Neural cell (in vitro differentiated cells): ENCODE measurements around the gene ZCRB1. TPM values are rescaled to one million over a fixed set of nuclear protein-coding genes. Genes with fewer than 3 reads are reported as not detected.

Source experiments
- H2AFZ ChIP-seq: fragments of 200-600, 300-800 bp; sonication (generic), shearing (Covaris generic); 2 replicates; pipeline ENCODE4 v1.6.0; 2014; ENCODE audit warnings: low read depth, mild to moderate bottlenecking, antibody characterized with exemption, low read length, moderate library complexity
- H3F3A ChIP-seq: fragments of 200-600 bp; shearing (Covaris generic); 2 replicates; pipeline ENCODE4 v1.6.1; 2016; ENCODE audit warnings: mild to moderate bottlenecking, moderate library complexity, mixed read lengths, antibody characterized with exemption, low read length; ENCODE audit not compliant: insufficient read depth, poor library complexity, severe bottlenecking
- H3K27ac ChIP-seq: fragments of 200-600, 300-800 bp; sonication (generic), shearing (Covaris generic); 2 replicates; pipeline ENCODE4 v1.5.1; 2014; ENCODE audit warnings: mild to moderate bottlenecking, low read length, moderate library complexity
- H3K27me3 ChIP-seq: fragments of 300-800, 200-600 bp; sonication (generic), shearing (Covaris generic); 2 replicates; pipeline ENCODE4 v1.6.0; 2014; ENCODE audit warnings: mild to moderate bottlenecking, low read depth, low read length, moderate library complexity; ENCODE audit not compliant: insufficient read depth
- H3K36me3 ChIP-seq: fragments of 300-800, 200-600 bp; sonication (generic), shearing (Covaris generic); 2 replicates; pipeline ENCODE4 v1.5.1; 2014; ENCODE audit warnings: mild to moderate bottlenecking, antibody characterized with exemption, low read length, moderate library complexity; ENCODE audit not compliant: insufficient read depth
- H3K4me2 ChIP-seq: fragments of 300-800, 200-600 bp; sonication (generic), shearing (Covaris generic); 2 replicates; pipeline ENCODE4 v1.6.0; 2014; ENCODE audit warnings: mild to moderate bottlenecking, low read length
- H3K4me3 ChIP-seq: fragments of 300-800, 200-600 bp; sonication (generic), shearing (Covaris generic); 2 replicates; pipeline ENCODE4 v1.5.1; 2014; ENCODE audit warnings: mild to moderate bottlenecking, low read length, moderate library complexity
- H3K79me2 ChIP-seq: fragments of 200-600 bp; shearing (Covaris generic); replicated peaks from 2 replicates; pipeline ENCODE4 v1.6.0; 2014; ENCODE audit warnings: mild to moderate bottlenecking, low read length, moderate library complexity; ENCODE audit not compliant: insufficient read depth
- H3K9ac ChIP-seq: fragments of 300-800, 200-600 bp; sonication (generic), shearing (Covaris generic); 2 replicates; pipeline ENCODE4 v1.6.1; 2016; ENCODE audit warnings: mild to moderate bottlenecking, low read length, mixed read lengths
- H3K9me2 ChIP-seq: fragments of 200-600 bp; shearing (Covaris generic); 2 replicates; pipeline ENCODE4 v1.6.1; 2016; ENCODE audit warnings: mild to moderate bottlenecking, low read length, mixed read lengths; ENCODE audit not compliant: insufficient read depth
- H3K9me3 ChIP-seq: fragments of 200-600, 300-800 bp; sonication (generic), shearing (Covaris generic); 2 replicates; pipeline ENCODE4 v1.6.1; 2016; ENCODE audit warnings: mild to moderate bottlenecking, mixed run types, low read length, moderate library complexity, mixed read lengths
- H4K20me1 ChIP-seq: fragments of 200-600 bp; shearing (Covaris generic); 2 replicates; pipeline ENCODE4 v1.6.1; 2016; ENCODE audit warnings: mild to moderate bottlenecking, mixed run types; ENCODE audit not compliant: insufficient read depth
- EP300 ChIP-seq: fragments of 450-650 bp; conservative IDR thresholded peaks from 2 replicates; pipeline ENCODE4 v1.6.1; 2014; ENCODE audit warnings: antibody characterized with exemption, mild to moderate bottlenecking, moderate library complexity; ENCODE audit not compliant: poor library complexity, severe bottlenecking
- EZH2 ChIP-seq: fragments of 200-600, 300-800 bp; shearing (Covaris generic), sonication (generic); IDR thresholded peaks from 2 replicates; pipeline ENCODE4 v1.6.1; 2014; ENCODE audit warnings: antibody characterized with exemption, low read length, borderline replicate concordance, mild to moderate bottlenecking; ENCODE audit not compliant: insufficient read depth, poor library complexity, severe bottlenecking
- MXI1 ChIP-seq: fragments of 450-650 bp; conservative IDR thresholded peaks from 2 replicates; pipeline ENCODE4 v1.6.1; 2014; ENCODE audit warnings: antibody characterized with exemption, mild to moderate bottlenecking; ENCODE audit not compliant: poor library complexity, severe bottlenecking
- POLR2AphosphoS5 ChIP-seq: IDR thresholded peaks from 2 replicates; pipeline ENCODE4 v1.6.1; 2012
- RAD21 ChIP-seq: fragments of 450-650 bp; conservative IDR thresholded peaks from 2 replicates; pipeline ENCODE4 v1.6.1; 2014; ENCODE audit warnings: antibody characterized with exemption, mild to moderate bottlenecking, moderate library complexity
- SMC3 ChIP-seq: fragments of 450-650 bp; conservative IDR thresholded peaks from 2 replicates; pipeline ENCODE4 v1.6.1; 2014; ENCODE audit warnings: antibody characterized with exemption, mild to moderate bottlenecking, moderate library complexity; ENCODE audit not compliant: poor library complexity
- TAF1 ChIP-seq: IDR thresholded peaks from 2 replicates; pipeline ENCODE4 v1.6.1; 2012; ENCODE audit warnings: low read depth
- polyA plus RNA-seq: library from polyadenylated mRNA; depleted of rRNA; stranded (reverse); fragments of >200 nt; gene quantifications from 2 replicates; pipeline ENCODE4 v1.2.3, GENCODE V29; 2014
- TF ChIP-seq, protein P1 (sequence below): IDR thresholded peaks from 2 replicates; pipeline ENCODE4 v1.6.1; 2012; ENCODE audit warnings: borderline replicate concordance
- TF ChIP-seq, protein P2 (sequence below): fragments of 450-650 bp; IDR thresholded peaks from 2 replicates; pipeline ENCODE4 v1.5.1; 2014; ENCODE audit warnings: antibody characterized with exemption, mild to moderate bottlenecking, moderate library complexity; ENCODE audit not compliant: poor library complexity, severe bottlenecking

The ZCRB1 gene
- polyA plus RNA-seq, 1 donor from 2014 or later = 83.9 TPM

DNA sequence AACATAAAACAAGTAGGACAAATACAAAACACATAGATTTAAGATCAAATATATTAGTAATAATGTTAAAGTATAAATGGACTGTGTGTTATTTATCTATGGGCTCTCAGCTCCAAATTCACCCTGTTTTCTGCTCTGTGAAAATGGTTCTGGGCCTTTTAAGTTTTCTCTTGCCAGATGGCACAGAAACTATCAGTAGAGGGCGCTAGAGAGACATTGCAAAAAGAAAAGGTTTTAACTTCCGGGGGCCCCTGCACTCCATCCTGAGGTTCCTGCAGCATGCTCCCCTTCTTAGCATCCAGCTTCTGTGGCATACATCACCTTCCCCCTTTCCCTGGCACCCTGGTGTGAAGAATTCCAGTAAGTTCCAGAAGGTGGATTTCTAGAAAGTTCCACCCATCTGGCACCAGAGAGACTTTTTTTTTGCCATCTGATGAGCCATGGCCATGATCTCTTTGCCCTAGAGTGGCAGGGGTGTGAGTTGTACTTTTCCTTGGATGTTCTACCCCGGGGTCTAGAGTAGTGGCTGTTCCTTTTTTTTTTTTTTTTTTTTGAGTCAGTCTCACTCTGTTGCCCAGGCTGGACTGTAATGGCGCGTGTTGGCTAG, 29.3 kb downstream of the ZCRB1 start:
- no peaks in the 10 kb centered on the region for H3K27me3 ChIP-seq
- H2AFZ ChIP-seq = no peak overlapping the region
- H3K9ac ChIP-seq = no peak overlapping the region
- no peak overlapping the region for H3K27ac ChIP-seq
- no peaks in the 10 kb centered on the region for H3K9me3 ChIP-seq
- H3K4me2 ChIP-seq = no peak overlapping the region
- H3K9me2 ChIP-seq = no peaks in the 10 kb centered on the region
- H3K4me3 ChIP-seq = no peak overlapping the region
- no peaks in the 10 kb centered on the region for H3F3A ChIP-seq
- no peaks in the 10 kb centered on the region for H4K20me1 ChIP-seq
- TF ChIP-seq, protein P1, sequence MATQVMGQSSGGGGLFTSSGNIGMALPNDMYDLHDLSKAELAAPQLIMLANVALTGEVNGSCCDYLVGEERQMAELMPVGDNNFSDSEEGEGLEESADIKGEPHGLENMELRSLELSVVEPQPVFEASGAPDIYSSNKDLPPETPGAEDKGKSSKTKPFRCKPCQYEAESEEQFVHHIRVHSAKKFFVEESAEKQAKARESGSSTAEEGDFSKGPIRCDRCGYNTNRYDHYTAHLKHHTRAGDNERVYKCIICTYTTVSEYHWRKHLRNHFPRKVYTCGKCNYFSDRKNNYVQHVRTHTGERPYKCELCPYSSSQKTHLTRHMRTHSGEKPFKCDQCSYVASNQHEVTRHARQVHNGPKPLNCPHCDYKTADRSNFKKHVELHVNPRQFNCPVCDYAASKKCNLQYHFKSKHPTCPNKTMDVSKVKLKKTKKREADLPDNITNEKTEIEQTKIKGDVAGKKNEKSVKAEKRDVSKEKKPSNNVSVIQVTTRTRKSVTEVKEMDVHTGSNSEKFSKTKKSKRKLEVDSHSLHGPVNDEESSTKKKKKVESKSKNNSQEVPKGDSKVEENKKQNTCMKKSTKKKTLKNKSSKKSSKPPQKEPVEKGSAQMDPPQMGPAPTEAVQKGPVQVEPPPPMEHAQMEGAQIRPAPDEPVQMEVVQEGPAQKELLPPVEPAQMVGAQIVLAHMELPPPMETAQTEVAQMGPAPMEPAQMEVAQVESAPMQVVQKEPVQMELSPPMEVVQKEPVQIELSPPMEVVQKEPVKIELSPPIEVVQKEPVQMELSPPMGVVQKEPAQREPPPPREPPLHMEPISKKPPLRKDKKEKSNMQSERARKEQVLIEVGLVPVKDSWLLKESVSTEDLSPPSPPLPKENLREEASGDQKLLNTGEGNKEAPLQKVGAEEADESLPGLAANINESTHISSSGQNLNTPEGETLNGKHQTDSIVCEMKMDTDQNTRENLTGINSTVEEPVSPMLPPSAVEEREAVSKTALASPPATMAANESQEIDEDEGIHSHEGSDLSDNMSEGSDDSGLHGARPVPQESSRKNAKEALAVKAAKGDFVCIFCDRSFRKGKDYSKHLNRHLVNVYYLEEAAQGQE = no peak
- H3K36me3 ChIP-seq = no peaks in the 10 kb centered on the region
- H3K79me2 ChIP-seq = no peaks in the 10 kb centered on the region

DNA sequence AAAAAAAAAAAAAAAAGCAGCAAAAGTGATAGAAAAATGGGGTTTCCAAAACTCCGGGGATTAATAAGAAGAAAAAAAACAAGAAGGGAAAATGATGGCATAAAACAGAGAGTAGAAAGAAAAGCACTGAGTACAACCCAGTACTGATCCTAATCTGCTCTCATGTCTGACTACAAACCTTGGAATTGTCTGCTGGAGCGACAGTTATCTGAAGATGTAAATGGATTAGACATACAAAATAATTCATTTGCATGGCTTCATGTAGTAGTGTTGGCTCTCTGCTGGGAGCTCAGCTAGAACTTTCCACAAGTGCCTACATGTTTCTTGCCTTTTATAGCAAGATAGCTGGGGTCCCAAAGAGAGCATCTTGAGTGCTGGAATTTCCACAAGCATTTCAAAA, 34.2 kb downstream of the ZCRB1 start:
- TF ChIP-seq, protein P1 = no peak
- TF ChIP-seq MXI1 (no peak), POLR2AphosphoS5 (no peak), TAF1 (no peak), SMC3 (no peak), RAD21 (no peak), EZH2 (no peak), EP300 (no peak)
- TF ChIP-seq, protein P2, sequence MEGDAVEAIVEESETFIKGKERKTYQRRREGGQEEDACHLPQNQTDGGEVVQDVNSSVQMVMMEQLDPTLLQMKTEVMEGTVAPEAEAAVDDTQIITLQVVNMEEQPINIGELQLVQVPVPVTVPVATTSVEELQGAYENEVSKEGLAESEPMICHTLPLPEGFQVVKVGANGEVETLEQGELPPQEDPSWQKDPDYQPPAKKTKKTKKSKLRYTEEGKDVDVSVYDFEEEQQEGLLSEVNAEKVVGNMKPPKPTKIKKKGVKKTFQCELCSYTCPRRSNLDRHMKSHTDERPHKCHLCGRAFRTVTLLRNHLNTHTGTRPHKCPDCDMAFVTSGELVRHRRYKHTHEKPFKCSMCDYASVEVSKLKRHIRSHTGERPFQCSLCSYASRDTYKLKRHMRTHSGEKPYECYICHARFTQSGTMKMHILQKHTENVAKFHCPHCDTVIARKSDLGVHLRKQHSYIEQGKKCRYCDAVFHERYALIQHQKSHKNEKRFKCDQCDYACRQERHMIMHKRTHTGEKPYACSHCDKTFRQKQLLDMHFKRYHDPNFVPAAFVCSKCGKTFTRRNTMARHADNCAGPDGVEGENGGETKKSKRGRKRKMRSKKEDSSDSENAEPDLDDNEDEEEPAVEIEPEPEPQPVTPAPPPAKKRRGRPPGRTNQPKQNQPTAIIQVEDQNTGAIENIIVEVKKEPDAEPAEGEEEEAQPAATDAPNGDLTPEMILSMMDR = no peak

More for the DNA sequence above, 34.2 kb downstream of the ZCRB1 start:
- Histone ChIP-seq H3K9me2 (no peaks in the 10 kb centered on the region), H3K36me3 (no peaks in the 10 kb centered on the region), H2AFZ (no peak overlapping the region), H3F3A (no peaks in the 10 kb centered on the region), H3K79me2 (no peaks in the 10 kb centered on the region), H3K4me2 (no peak overlapping the region), H3K4me3 (no peak overlapping the region), H3K27me3 (no peaks in the 10 kb centered on the region), H4K20me1 (no peaks in the 10 kb centered on the region), H3K27ac (no peak overlapping the region), H3K9me3 (no peaks in the 10 kb centered on the region), H3K9ac (no peak overlapping the region)
